DMS53 treated with DMSO at 0.1 percent for 48 hours (cell line): ENCODE measurements around the gene ZFR.
"Not testable (repeated sequence)": the region's sequence is repeated elsewhere in the genome, so short reads cannot be mapped to it uniquely, and the experiment has no call there.

Source experiments
- DNase-seq: peaks from one replicate; lab custom pipeline; 2025; ENCODE audit not compliant: unreplicated experiment; lab: John Stamatoyannopoulos, UW

The ZFR gene

GRCh38 chr5:32413466-32414263 lies 30.9 kb downstream of the ZFR start:
- DNase-seq: no peak

DNA sequence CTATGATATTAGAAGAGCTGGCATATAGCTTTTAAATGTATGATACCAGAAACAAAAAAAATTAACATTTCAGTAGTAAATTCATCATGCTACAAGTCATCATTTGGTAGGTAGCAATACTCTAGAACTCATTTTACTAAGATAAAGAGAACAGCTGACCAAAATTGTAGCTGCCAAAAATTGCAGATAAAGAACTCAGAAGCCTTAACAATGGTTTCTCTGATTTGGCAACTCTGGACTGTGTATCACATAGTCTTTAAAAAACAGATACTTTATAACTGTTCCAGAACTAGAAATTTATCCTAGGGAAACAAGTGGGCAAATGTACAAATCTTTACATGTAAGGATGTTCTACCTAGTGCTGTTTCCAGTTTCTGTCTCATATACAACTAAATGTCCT lies 33.9 kb downstream of the ZFR start:
- DNase-seq: no peak

DNA sequence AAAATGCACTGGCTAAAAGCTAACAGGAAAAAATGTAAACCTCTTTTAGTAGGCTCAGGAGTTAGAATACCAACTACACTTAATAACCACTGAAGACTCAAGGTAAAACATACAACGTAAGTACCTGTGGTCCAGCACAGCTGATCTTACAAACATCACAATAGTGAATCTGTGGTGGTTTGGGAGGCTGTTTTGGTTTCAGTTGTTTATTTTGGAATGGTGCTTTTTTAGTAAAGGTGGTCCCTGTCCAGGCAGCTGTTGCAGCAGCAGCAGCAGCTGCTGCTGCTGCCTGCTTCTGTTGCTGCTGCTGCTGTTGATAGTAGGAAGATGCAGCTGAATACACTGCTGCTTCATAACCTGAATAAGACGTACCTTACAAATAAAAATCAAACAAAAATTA lies 37.9 kb downstream of the ZFR start:
- DNase-seq: no peak

DNA sequence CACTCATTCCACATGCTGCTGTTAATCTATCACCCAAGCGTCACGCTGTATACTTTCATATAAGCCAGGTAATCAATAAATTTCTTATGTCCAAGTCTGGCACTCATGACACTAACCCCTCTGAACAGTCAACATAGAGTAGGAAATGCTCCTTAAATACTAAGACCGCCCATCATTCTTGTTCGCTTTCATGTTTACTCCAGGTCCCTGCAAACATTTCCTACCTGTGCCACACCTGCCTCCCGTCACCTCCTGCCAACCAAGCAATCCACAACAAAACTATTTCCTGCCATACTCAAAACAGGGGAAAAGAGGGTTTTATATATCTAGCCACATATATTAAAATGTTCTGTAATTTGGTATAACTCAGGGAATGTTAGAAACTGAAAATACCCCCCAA lies 39.0 kb downstream of the ZFR start:
- no peak for DNase-seq

DNA sequence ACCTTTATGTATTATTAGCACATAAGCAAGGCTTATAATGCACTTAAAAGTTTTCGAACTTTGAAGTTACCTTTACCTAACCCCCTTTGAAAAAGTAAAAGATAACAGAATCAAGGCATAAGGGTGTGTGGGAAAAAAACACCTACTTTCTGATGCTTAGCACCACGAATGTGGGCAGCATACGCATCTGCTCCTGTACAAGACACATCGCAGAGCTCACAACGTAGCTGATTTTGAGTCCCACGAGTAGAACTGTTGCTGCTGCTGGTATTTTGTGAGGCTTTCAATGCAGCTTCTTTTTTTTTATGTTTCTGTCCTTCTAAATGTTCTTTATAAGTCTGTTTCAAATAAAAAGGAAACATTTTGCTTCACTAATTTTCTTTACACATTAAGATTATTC lies 40.8 kb downstream of the ZFR start:
- DNase-seq: no peak

GRCh38 chr5:32400401-32400800 lies 44.1 kb downstream of the ZFR start:
- no peak for DNase-seq

- DNase-seq: not testable (repeated sequence)
Observed at GRCh38 chr5:32398754-32399153, 45.8 kb downstream of the ZFR start.

- DNase-seq: no peak
Observed at GRCh38 chr5:32394981-32395380, 49.6 kb downstream of the ZFR start.

- no peak for DNase-seq
Observed at GRCh38 chr5:32392039-32392438, 52.5 kb downstream of the ZFR start.

GRCh38 chr5:32390819-32391591 lies 53.5 kb downstream of the ZFR start:
- no peak for DNase-seq

DNA sequence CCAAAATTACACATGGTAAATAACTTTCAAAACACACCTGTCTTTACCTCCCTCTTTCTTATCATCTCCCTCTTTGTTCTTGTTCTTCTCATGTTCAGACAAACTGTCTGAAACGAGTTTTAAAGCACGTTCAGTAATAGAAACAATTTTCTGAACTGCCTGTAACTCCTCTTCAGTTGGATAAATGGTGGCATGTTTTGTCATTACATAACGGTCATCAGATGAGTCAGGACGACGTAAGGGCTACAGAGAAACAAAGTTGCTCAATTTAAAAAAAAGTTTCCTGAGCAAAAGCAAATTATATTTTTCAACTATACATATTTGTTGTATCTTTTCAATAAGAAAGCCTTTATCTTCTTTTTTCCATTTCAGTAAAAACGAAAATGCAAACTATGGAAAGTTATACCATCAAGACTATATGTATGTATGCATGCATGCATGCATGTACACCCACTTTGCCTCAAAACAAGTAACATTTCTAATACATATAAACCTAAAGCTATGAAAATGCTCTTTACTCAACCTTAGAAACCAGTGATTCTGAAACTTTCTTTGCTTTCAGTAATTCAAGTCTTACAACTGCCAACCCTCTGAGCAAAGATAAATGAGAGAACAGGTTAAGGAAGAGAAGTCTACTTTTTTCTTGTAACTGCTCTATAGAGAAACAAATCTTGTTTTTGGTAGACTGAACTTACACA lies 56.0 kb downstream of the ZFR start:
- no peak for DNase-seq

DNA sequence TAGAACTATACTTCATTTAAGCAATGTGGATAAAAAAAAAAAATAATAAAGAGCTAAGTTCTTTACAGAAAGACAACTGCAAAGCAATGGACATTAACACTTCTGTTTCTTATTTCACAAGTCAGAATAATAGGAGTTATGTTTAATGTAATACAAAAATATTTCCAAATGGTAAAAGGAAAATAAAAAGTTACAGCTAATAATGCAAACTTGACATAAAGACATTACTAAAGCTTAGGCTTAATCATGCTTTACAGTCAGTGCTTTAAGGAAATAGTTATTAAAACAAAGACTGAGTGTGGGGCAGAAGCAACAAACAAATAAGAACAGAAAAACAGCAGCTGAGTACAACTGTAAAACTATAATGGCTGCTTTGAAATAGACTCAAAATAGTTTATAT lies 56.7 kb downstream of the ZFR start:
- DNase-seq: no peak

DNA sequence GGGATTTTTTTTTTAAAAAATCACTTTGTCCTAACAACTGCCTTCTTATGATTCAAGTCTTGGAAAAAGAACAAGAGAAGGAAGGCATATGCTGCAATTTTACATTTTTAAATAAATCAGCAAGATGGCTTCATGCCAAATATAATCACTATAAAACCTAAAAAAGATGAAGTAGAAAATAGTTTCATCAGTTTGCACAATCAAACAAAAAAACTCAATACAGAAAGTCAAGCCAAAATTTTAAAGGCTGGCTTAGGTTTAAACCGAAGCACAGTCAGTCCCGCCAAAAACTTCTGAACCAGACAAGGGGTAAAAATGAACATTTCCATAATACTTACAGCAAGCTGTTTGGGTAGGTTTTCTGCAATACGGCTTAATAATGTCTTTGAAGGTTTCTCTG lies 57.3 kb downstream of the ZFR start:
- no peak for DNase-seq

- DNase-seq: no peak
Observed at GRCh38 chr5:32384621-32385020, 59.9 kb downstream of the ZFR start.

GRCh38 chr5:32383586-32383985 lies 61.0 kb downstream of the ZFR start:
- no peak for DNase-seq

- no peak for DNase-seq
Observed at GRCh38 chr5:32383065-32383464, 61.5 kb downstream of the ZFR start.

GRCh38 chr5:32379421-32379820 lies 65.1 kb downstream of the ZFR start:
- no peak for DNase-seq

- no peak for DNase-seq
Observed at GRCh38 chr5:32378966-32379365, 65.6 kb downstream of the ZFR start.

GRCh38 chr5:32369542-32370155 lies 74.9 kb downstream of the ZFR start:
- DNase-seq: no peak

GRCh38 chr5:32369032-32369431 lies 75.5 kb downstream of the ZFR start:
- no peak for DNase-seq

DNA sequence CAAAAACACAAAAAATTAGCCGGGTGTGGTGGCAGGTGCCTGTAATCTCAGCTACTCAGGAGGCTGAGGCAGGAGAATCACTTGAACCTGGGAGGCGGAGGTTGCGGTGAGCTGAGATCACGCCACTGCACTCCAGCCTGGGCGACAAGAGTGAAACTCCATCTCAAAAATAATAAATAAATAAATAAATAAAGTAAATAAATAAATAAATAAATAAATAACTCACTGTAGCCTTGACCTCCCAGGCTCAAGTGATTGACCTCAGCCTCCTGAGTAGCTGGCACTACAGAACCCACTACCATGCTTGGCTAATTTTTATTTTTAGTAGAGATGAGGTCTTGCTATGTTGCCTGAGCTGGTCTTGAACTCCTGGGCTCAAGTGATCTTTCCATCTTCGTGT lies 77.3 kb downstream of the ZFR start:
- DNase-seq: not testable (repeated sequence)
